GM19025 (cell line): Measurements from ENCODE around the gene TXNL4B.
"Not testable (repeated sequence)": the region's sequence is repeated elsewhere in the genome, so short reads cannot be mapped to it uniquely, and the experiment has no call there.

Experiments used
- ATAC-seq: cut with Tn5 transposase; IDR thresholded peaks from one replicate; pipeline ENCODE4 v1.9.1; 2021; ENCODE audit warnings: mild to moderate bottlenecking, low read depth, moderate library complexity; ENCODE audit not compliant: unreplicated experiment

TXNL4B gene

DNA sequence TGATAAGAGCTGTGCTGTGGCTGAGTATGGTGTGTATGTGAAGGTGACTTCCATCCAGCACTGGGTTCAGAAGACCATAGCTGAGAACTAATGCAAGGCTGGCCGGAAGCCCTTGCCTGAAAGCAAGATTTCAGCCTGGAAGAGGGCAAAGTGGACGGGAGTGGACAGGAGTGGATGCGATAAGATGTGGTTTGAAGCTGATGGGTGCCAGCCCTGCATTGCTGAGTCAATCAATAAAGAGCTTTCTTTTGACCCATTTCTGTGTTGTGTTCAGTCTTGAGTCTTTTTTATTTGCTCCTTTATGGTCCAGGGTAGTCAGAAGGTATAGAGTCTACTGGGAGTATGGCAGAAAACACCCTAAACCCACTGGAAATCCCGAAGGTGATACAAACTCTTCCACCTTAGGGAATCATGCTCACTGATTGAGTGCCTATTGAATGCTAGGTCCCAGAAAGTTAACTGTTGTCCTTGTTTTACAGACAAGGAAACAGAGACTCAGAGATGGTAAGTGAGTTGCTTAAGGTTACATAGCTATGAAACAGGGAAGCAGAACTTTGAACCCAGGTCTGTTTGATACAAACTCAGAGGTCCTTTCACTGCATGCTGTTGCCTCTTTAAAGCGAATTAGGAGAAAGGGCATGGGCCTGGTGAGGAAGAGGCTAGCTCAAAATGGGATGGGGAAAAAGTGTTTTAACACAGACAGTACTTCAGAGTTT, 16.3 kb downstream of the TXNL4B start:
- ATAC-seq: not testable (repeated sequence)

DNA sequence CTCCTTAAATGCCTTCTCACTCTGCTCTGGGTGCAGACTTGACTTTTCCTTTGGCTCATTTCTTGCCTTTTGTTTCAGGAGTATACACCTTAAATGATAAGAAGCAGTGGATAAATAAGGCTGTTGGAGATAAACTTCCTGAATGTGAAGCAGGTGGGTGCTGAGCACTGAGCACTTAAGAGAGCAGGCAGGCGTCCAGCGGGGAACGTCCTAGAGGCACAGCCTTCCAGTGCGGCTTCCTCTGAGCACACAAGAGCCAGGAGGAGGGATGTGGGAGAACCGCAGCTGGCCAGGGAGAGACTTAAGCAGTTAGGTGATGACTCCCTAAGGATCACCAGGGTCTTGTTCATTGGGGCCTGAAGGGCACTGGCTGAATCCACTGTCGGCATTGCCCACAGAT, 18.4 kb downstream of the TXNL4B start:
- ATAC-seq: not testable (repeated sequence)

DNA sequence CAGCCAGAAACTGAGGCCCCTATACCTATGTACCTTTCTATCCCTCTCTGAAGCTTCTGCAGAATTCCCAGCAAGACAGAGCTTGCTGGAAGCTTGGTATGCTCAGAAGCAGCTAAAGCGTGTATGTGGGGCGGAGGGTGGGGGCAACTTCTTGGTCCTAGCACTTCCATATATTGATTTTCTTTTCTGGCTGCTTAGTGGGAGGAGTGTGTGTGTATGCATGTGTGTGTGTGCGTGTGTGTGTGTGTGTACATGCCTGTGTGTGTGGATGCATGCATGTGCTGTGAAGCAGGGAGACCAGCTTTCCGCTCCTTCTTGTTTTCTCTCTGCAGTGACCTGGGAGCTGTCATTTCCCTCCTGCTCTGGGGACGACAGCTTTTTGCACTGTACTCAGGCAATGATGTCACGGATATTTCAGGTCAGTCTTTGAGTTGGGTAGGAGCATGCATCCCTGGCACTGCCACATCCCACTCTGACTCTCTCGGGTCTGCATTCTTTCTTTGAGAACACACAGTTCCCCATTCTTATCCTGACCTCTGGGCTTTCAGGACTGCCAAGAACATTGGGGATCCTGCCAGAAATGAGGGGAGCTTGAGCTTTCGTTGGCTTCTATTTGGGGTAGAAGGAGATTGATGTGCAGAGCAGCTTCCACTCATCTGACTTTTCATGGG, 19.7 kb downstream of the TXNL4B start:
- ATAC-seq: no peak

DNA sequence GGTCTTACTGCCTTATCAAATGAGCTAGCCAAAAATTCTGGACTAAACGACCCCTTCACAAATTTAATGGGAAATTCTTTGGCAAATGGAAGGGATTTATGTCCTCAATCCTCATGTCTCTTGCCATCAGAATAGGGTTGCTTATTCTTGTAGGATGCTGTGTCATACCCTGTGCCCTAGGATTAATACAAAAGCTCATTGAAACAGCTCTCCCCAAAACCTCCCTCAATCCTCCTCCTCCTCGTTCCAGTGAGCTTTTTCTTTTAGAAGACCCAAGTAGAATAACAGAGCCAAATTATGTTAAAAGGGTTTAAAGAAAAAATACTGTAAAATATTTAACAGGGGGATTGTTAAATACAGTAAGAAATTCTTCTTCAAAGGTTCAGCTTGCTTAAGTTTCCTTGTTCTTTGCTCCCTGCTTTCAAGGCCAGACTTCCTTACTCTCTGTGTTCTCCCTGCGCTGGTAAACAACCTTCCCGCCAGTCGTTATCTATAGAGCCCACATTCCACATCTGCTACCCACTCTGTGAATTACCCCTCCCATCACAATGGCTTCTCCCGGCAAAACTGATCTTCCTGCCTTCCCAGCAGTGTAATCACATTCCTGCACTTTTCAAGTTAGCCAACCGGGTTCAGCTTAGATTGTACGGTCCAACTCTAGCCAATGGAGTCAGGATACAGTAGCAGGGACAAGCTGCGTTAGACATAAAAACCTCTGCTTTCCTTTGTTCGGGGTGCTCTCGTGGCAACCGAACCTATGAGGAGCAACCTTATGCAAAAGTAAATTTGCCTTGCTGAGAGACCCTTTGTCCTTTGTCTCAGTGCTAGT, 20.7 kb downstream of the TXNL4B start:
- ATAC-seq: no peak

DNA sequence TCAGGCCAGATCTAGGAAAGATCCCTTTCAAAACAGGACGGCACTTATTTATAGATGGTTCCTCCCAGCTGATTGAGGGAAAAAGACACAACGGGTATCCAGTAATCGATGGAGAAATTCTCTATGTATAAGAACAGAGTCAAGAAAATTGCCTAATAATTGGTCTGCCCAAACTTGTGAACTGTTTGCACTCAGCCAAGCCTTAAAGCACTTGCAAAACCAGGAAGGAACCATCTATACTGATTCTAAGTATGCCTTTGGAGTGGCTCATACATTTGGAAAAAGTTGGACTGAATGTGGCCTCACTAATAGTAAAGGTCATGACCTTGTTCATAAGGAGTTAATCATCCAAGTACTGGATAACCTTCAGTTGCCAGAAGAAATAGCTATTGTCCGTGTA, 24.5 kb downstream of the TXNL4B start:
- ATAC-seq: no peak

DNA sequence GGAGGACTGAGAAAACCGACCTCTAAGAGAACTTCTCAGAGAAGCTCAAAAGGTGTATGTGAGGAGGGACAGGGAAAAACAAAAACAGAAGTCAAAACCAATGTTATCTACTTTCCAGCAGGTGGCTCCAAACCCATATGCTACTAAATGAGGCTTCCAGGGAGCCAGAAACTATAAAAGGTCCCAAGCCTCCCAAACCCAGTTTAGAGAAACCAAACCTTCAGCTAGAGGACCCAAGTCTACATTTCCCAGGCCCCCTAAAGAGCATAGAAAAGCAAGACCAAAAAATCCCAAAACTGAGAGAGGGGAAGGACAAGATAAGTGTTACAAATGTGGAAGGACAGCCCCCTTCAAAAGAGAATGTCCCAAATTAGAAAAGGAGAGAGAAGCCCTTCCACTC, 26.7 kb downstream of the TXNL4B start:
- ATAC-seq: no peak

DNA sequence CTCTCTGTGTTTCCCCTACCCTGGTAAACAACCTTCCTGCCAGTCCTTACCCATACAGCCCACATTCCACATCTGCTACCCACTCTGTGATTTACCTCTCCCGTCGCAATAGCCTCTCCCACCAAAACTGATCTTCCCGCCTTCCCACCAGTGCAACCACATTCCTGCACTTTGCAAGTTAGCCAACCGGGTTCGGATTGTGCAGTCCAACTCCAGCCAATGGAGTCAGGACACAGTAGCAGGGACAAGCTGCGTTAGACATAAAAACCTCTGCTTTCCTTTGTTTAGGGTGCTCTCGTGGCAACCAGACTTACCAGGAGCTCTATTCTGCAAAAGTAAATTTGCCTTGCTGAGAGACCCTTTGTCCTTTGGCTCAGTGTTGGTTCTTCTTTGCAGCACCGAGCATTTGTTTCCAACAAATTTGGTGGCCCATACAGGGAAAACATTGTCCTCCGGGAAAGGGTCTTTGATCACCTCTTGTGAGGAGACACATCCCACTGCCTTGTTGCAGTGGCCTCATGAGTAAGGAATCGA, 29.0 kb downstream of the TXNL4B start:
- no peak for ATAC-seq

DNA sequence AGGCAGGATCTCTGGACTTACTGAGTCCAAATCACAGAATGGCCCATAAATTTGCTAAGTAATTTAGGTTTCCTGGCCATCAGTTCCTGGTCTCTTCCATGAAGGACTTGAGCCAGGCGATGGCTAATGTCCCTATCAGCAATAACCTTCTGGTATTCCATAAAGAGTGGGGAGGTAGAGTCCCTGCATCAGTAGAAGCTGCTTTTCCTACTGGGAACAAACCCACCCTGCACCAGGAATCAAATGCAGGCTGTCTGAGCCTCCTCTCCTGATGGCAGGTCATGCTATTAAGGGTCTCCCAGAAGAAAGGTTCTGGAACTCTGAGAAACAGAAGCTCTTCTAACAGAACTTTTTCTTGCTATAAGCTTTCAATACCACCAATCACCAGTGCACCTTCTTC, 31.9 kb downstream of the TXNL4B start:
- no peak for ATAC-seq

DNA sequence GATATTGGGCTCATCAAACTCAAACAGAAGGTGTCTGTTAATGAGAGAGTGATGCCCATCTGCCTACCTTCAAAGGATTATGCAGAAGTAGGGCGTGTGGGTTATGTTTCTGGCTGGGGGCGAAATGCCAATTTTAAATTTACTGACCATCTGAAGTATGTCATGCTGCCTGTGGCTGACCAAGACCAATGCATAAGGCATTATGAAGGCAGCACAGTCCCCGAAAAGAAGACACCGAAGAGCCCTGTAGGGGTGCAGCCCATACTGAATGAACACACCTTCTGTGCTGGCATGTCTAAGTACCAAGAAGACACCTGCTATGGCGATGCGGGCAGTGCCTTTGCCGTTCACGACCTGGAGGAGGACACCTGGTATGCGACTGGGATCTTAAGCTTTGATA, 33.0 kb downstream of the TXNL4B start:
- ATAC-seq: no peak

DNA sequence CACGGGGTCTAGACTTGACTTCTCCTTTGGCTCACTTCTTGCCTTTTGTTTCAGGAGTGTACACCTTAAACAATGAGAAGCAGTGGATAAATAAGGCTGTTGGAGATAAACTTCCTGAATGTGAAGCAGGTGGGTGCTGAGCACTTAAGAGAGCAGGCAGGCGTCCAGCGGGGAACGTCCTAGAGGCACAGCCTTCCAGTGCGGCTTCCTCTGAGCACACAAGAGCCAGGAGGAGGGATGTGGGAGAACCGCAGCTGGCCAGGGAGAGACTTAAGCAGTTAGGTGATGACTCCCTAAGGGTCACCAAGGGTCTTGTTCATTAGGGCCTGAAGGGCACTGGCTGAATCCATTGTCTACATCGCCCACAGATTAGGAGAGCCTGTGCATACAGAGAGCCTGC, 34.4 kb downstream of the TXNL4B start:
- ATAC-seq: not testable (repeated sequence)

DNA sequence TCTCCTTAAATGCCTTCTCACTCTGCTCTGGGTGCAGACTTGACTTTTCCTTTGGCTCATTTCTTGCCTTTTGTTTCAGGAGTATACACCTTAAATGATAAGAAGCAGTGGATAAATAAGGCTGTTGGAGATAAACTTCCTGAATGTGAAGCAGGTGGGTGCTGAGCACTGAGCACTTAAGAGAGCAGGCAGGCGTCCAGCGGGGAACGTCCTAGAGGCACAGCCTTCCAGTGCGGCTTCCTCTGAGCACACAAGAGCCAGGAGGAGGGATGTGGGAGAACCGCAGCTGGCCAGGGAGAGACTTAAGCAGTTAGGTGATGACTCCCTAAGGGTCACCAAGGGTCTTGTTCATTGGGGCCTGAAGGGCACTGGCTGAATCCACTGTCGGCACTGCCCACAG, 36.1 kb downstream of the TXNL4B start:
- not testable (repeated sequence) for ATAC-seq

DNA sequence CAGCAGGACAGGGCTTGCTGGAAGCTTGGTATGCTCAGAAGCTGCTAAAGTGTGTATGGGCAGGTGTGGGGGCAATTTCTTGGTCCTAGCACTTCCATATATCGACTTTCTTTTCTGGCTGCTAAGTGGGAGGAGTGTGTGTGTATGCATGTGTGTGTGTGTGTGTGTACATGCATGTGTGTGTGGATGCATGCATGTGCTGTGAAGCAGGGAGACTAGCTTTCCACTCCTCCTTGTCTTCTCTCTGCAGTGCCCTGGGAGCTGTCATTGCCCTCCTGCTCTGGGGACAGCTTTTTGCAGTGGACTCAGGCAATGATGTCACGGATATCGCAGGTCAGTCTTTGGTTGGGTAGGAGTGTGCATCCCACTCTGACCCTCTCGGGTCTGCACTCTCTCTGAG, 37.5 kb downstream of the TXNL4B start:
- ATAC-seq: no peak

DNA sequence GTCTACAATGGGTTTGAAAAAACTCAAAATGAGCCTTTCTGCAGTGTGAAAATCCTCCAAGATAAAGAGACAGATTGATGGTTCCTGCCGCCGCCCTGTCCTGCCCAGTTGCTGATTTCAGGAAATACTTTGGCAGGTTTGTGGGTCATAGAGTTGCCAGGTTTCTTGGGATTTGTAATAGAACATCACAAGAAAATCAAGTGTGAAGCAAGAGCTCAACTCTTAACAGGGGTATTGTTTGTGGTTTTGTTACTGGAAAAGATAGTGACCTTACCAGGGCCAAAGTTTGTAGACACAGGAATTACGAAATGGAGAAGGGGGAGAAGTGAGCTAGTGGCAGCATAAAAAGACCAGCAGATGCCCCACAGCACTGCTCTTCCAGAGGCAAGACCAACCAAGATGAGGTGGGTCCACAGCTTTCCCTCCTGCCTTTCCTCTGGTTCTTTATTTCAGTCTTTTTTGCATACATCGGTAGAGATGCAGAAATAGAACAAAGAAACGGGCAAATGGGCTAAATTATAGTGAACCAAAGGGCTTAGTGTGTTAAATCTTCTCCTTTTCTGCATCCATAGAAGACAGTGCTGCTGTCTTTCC, 39.1 kb downstream of the TXNL4B start, which contains the start of gene HP:
TSS of gene HP (plus strand) at position 252 of the 594 bp plus-strand sequence. CDS start at position 400, 148 bp downstream.
- ATAC-seq: not testable (repeated sequence)

DNA sequence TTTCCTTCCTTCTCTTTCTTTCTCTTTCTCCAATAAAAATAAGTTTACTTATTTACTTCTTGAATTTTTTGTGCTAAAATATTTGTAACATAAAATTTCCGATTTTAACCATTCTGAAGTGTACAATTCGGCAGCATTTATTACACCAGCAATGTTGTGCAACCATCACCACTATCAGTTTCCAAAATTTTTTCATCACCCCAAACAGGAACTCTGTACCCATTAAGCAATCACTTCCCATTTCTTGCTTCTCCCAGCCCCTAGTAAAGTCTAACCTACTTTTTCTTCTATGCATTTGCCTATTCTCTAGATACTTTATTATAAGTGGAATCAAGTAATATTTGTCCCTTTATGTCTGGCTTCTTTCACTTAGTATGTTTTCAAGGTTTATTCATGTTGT, 41.6 kb downstream of the TXNL4B start:
- ATAC-seq: no peak

DNA sequence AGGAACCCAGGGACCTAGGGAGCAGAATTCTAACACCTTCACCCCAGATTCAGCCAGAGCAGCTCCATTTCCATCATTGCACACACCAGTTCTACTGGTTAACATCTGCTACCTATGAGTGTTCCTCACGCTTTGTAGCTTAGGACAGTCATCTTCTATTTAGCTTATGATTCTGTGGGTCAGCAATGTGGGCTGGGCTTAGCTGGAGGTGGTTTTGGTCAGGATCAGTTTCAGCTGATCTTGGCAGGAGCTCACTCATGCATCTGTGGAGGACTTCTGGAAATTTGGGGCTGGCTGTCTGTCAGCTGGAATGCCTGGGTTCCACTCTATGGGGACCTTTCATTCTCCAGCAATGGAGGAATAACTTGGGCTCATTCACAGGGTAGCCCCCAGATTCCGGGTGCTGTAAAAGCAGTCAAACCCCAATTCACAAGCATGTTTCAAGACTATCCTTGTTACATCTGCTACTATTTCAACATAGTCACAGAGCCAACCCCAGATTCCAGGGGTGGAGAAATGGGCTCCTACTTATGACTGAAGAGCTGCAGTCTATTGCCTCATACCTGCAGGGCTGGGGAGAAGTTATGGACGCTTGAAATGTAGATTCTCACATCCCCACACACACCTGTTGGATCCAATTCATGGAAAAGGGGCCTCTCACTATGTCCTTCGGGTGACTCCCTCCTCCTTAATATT, 42.5 kb downstream of the TXNL4B start:
- ATAC-seq: no peak

DNA sequence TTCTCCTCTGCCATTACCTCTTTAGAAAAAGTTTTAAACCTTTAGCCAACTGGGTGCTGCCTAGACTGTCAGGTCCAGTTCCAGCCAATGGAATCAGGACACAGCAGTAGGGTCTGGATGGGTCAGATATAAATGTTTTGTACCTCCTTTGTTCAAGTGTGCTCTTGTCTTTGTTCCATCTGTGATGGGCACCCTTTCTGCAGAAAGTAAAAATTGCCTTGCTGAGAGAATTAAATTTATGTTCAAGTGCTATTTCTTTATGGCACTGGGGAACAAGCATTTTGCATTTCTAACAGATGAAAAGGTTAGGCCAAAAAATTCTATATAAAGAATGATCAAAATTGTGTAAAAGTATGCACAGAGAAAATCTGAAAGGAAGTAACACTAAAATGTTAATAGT, 44.3 kb downstream of the TXNL4B start:
- ATAC-seq: no peak

DNA sequence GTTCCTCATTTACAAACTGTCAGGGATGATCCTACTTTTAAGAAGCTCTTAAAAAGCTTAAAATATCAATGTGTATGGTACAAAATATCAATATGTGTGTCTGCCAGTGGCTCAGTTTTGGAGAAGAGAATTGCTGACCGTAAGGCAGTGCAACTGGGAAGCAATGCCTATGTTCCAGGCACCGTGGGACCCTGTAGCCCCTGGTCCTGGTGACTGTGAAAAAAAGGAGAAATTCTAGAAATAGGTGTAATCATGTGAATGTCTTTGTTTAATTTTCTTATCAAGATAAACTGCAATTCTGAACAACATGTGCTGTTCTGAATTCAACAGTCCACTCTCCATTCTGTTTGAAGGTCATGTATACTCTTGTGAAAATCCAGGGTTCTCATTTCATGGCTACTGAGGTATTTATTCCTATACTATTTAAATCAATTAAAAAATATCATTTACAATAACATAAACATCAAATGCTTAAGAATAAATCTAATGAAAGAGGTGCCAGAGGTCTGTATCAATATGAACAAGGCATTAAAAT, 48.5 kb downstream of the TXNL4B start:
- ATAC-seq: no peak

DNA sequence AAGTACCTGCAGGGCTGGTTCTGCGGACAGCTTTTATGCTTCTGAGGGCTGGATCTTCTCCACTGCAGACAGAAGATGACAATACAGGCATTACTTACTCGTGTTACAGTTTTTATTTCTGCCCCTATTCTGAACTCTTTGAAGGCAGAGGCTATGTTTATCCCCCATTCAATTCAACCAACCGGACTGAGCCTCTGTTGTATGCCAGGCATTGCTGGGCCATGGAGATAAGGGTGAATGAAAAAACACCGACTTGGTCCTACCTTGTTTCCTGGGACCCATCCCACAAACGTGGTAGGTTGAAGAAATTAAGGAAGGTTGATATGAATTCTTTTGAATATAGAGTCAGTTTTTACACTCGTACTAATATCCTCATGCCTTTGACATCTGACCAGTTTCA, 49.1 kb downstream of the TXNL4B start:
- ATAC-seq: no peak

DNA sequence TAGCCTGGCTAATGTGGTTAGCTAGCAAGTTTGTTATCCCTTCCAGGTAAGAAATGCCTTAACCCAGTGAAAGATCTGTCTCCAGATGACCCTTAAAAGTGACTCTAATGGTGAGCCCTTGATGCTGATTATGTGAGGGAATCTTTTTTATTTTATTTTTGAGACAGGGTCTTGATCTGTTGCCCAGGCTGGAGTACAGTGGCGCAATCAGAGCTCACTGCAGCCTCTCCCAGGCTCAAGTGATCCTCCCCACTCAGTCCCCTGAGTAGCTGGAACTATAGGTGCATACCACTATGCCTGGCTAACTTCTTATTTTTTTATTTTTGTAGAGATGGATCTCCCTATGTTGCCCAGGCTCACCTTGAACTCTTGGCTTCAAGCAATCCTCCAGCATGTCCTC, 49.9 kb downstream of the TXNL4B start:
- ATAC-seq: no peak

DNA sequence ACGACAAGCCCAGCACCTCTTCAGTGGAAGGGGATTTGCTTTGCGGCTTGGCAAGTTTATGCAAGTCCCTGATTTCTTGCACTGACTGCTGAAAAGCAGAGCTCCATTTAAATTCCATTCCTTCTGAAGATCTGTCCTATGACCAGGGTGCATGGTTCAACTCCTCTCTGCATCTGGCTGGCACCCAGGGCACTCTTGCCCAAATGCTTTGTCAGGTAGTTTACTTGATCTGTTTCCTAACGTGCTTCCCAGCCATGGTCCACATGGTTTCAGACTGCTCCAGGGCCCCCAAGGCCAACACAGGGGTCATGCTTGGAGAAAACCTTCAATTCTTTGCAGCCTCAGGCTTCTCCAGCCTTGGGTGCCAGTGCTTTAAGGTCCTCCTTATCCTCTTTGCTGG, 50.4 kb downstream of the TXNL4B start:
- no peak for ATAC-seq
